GM12878 (cell line): ENCODE measurements around the gene CD58. TPM values are rescaled to one million over a fixed set of nuclear protein-coding genes. Genes with fewer than 3 reads are reported as not detected.

Source experiments
- ATAC-seq: fragments of 200-7000 bp; cut with Tn5 transposase; 3 replicates; pipeline ENCODE4 v1.9.1; 2020; ENCODE audit warnings: mild to moderate bottlenecking, moderate library complexity
- BruUV-seq: library from RNA; stranded (reverse); fragments of 400-500 nt; replicated peaks from 2 replicates; lab custom pipeline; 2021; lab: Mats Ljungman, UMichigan
- CTCF ChIA-PET: fragments of 300-600 bp; sonication (Branson Sonifier 250); formaldehyde crosslinking; extraction: SDS; loops from one replicate; lab custom pipeline; 2021; ENCODE audit warnings: inconsistent platforms; lab: Yijun Ruan, JAX
- POLR2A ChIA-PET: fragments of 350-600 bp; formaldehyde crosslinking; extraction: SDS; loops from one replicate; lab custom pipeline; 2021; ENCODE audit warnings: inconsistent platforms; lab: Charles Lee
- RAD21 ChIA-PET: fragments of 300-600 bp; sonication (Branson Sonifier 250); formaldehyde crosslinking; loops from one replicate; lab custom pipeline; 2023; ENCODE audit warnings: antibody characterized with exemption; ENCODE audit not compliant: unreplicated experiment; lab: Charles Lee
- SMC1A ChIA-PET: fragments of 300-600 bp; sonication (Branson Sonifier 250); formaldehyde crosslinking; loops from one replicate; lab custom pipeline; 2023; ENCODE audit not compliant: unreplicated experiment, uncharacterized antibody; lab: Charles Lee
- DNase-seq: peaks from one replicate; pipeline ENCODE4 v3.0.0-alpha.2; 2011; ENCODE audit warnings: low read depth, low spot score
- FAIRE-seq: peaks from 3 replicates; lab custom pipeline; 2011; peaks lifted over from hg19 to GRCh38; lab: Jason Lieb, UNC
- H2AFZ ChIP-seq: 2 replicates; pipeline ENCODE4 v1.6.0; 2011; ENCODE audit warnings: low read depth, low read length, control low read depth; ENCODE audit not compliant: control insufficient read depth
- H3K27ac ChIP-seq: 2 replicates; pipeline ENCODE4 v1.5.1; 2011; ENCODE audit warnings: control low read depth; ENCODE audit not compliant: control insufficient read depth, insufficient read depth
- H3K27me3 ChIP-seq, 2 experiments: replicated peaks in 1 of 2; 2 replicates each; pipeline versions ENCODE4 v1.6.0 to v1.6.1; 2011; ENCODE audit warnings: low read length in 1 of 2; ENCODE audit not compliant: control insufficient read depth in 2 of 2, insufficient read depth in 2 of 2
- H3K36me3 ChIP-seq, 2 experiments: 2 replicates each; pipeline ENCODE4 v1.5.1; 2011; ENCODE audit warnings: low read length in 1 of 2; ENCODE audit not compliant: control insufficient read depth in 2 of 2, insufficient read depth in 2 of 2
- H3K4me1 ChIP-seq: 2 replicates; pipeline ENCODE4 v1.6.1; 2011; ENCODE audit warnings: mild to moderate bottlenecking, low read length, moderate library complexity, mixed read lengths; ENCODE audit not compliant: control insufficient read depth, insufficient read depth
- H3K4me2 ChIP-seq: 2 replicates; pipeline ENCODE4 v1.6.0; 2011; ENCODE audit warnings: control low read depth; ENCODE audit not compliant: control insufficient read depth, insufficient read depth
- H3K4me3 ChIP-seq: fragments of 200-600 bp; sonication (generic); 2 replicates; pipeline ENCODE4 v1.5.1; 2016
- H3K79me2 ChIP-seq: 2 replicates; pipeline ENCODE4 v1.6.0; 2011; ENCODE audit warnings: low read length; ENCODE audit not compliant: control insufficient read depth, insufficient read depth
- H3K9ac ChIP-seq: 2 replicates; pipeline ENCODE4 v1.8.0; 2011; ENCODE audit warnings: low read length, control low read depth, mixed read lengths; ENCODE audit not compliant: control insufficient read depth, insufficient read depth
- H3K9me3 ChIP-seq: replicated peaks from 3 replicates; pipeline ENCODE4 v1.5.1; 2011; ENCODE audit warnings: mild to moderate bottlenecking, low read length; ENCODE audit not compliant: control insufficient read depth, insufficient read depth
- H4K20me1 ChIP-seq: 2 replicates; pipeline ENCODE4 v1.6.0; 2011; ENCODE audit not compliant: control insufficient read depth, insufficient read depth
- ATF7 ChIP-seq: fragments of 450-650 bp; IDR thresholded peaks from 2 replicates; pipeline ENCODE4 v1.6.1; 2016; ENCODE audit warnings: low read depth, mild to moderate bottlenecking
- DPF2 ChIP-seq: fragments of 450-650 bp; IDR thresholded peaks from 2 replicates; pipeline ENCODE4 v1.6.1; 2017; ENCODE audit warnings: mild to moderate bottlenecking
- EED ChIP-seq: sonication (generic); IDR thresholded peaks from 2 replicates; pipeline ENCODE4 v1.6.1; 2016; ENCODE audit warnings: antibody characterized with exemption, low read depth
- IKZF1 ChIP-seq: fragments of 450-650 bp; conservative IDR thresholded peaks from 2 replicates; pipeline ENCODE4 v1.6.1; 2017; ENCODE audit warnings: antibody characterized with exemption, mild to moderate bottlenecking
- IKZF2 ChIP-seq, 2 experiments: fragments of 450-650 bp; IDR thresholded peaks; 2 replicates each; pipeline ENCODE4 v1.6.1; 2017; ENCODE audit warnings: mild to moderate bottlenecking in 2 of 2, moderate library complexity in 2 of 2
- IRF4 ChIP-seq: IDR thresholded peaks from 2 replicates; pipeline ENCODE4 v1.6.1; 2011; ENCODE audit warnings: low read depth, low read length
- JUNB ChIP-seq: IDR thresholded peaks from 2 replicates; pipeline ENCODE4 v1.6.1; 2016; ENCODE audit warnings: antibody characterized with exemption, mild to moderate bottlenecking
- KDM1A ChIP-seq: fragments of 200-600 bp; sonication (generic); IDR thresholded peaks from 2 replicates; pipeline ENCODE4 v1.6.1; 2016; ENCODE audit warnings: borderline replicate concordance
- NFYA ChIP-seq: IDR thresholded peaks from 2 replicates; pipeline ENCODE4 v1.6.1; 2011; ENCODE audit warnings: low read depth, mild to moderate bottlenecking, low read length, improper control_type of control experiment, borderline replicate concordance
- NFYB ChIP-seq: IDR thresholded peaks from 2 replicates; pipeline ENCODE4 v1.6.1; 2011; ENCODE audit warnings: low read depth, mild to moderate bottlenecking, low read length, improper control_type of control experiment, moderate library complexity; ENCODE audit not compliant: insufficient read depth
- NR2F1 ChIP-seq: fragments of 450-650 bp; conservative IDR thresholded peaks from 2 replicates; pipeline ENCODE4 v1.6.1; 2017; ENCODE audit warnings: mild to moderate bottlenecking
- PKNOX1 ChIP-seq: fragments of 450-650 bp; IDR thresholded peaks from 2 replicates; pipeline ENCODE4 v1.6.1; 2016; ENCODE audit warnings: mild to moderate bottlenecking
- PML ChIP-seq: IDR thresholded peaks from 2 replicates; pipeline ENCODE4 v1.6.1; 2012; ENCODE audit warnings: low read length, inconsistent platforms
- POLR2AphosphoS5 ChIP-seq: IDR thresholded peaks from 2 replicates; pipeline ENCODE4 v1.6.1; 2011; ENCODE audit warnings: mild to moderate bottlenecking, low read length, inconsistent platforms
- RAD21 ChIP-seq: IDR thresholded peaks from 2 replicates; pipeline ENCODE4 v1.6.1; 2011; ENCODE audit warnings: mild to moderate bottlenecking, low read depth, low read length, moderate library complexity; ENCODE audit not compliant: insufficient read depth
- RELB ChIP-seq: fragments of 450-650 bp; IDR thresholded peaks from 2 replicates; pipeline ENCODE4 v1.6.1; 2017; ENCODE audit warnings: low read depth, mild to moderate bottlenecking, moderate library complexity
- RFX5 ChIP-seq: IDR thresholded peaks from 2 replicates; pipeline ENCODE4 v1.6.1; 2011; ENCODE audit warnings: low read depth, low read length, improper control_type of control experiment
- SRF ChIP-seq, 2 experiments: IDR thresholded peaks; 2 replicates each; pipeline ENCODE4 v1.6.1; 2011; ENCODE audit warnings: low read depth in 2 of 2, low read length in 2 of 2, mild to moderate bottlenecking in 1 of 2, moderate library complexity in 1 of 2
- STAT1 ChIP-seq: fragments of 450-650 bp; conservative IDR thresholded peaks from 2 replicates; pipeline ENCODE4 v1.6.1; 2014; ENCODE audit warnings: antibody characterized with exemption, mild to moderate bottlenecking
- TAF1 ChIP-seq: IDR thresholded peaks from 2 replicates; pipeline ENCODE4 v1.6.1; 2011; ENCODE audit warnings: mild to moderate bottlenecking, low read depth, low read length, borderline replicate concordance
- USF2 ChIP-seq: IDR thresholded peaks from 2 replicates; pipeline ENCODE4 v1.6.1; 2011; ENCODE audit warnings: low read depth, low read length, improper control_type of control experiment, borderline replicate concordance
- ZBED1 ChIP-seq: IDR thresholded peaks from 2 replicates; pipeline ENCODE4 v1.6.1; 2016; ENCODE audit warnings: borderline replicate concordance
- WGBS: methylation state at CpG from one replicate; pipeline ENCODE4 v1.1.6; 2016; ENCODE audit warnings: low lambda C conversion rate; ENCODE audit not compliant: insufficient replicate concordance, insufficient coverage; ENCODE audit errors: missing lambda C conversion rate; 5-methylcytosine and 5-hydroxymethylcytosine counted together
- in situ Hi-C: fragments of 300-500 bp; cut with MboI; formaldehyde crosslinking; loops from 9 replicates; pipeline ENCODE4 v1.14.3; 2018; ENCODE audit warnings: mixed read lengths
- intact Hi-C: fragments of 100-400 bp; cut with micrococcal nuclease; formaldehyde crosslinking; loops from one replicate; pipeline ENCODE4 v1.14.2; 2022; ENCODE audit not compliant: unreplicated experiment
- polyA plus RNA-seq, 11 experiments: library from polyadenylated mRNA; depleted of rRNA in 4 of 11; unstranded in 6 of 11; stranded (reverse) in 5 of 11; fragments of >200 nt; fragmentation: Nextera tagmentation in 4 of 11; fragmentation: Illumina TruSeq in 1 of 11; extraction: Ambion mirVana in 4 of 11; extraction: Trizol in 1 of 11; gene quantifications; 1 replicate in 1 of 11; 2 replicates in 10 of 11; pipeline versions ENCODE4 v1.2.1 to v1.2.3, GENCODE V29; 2011 to 2016; ENCODE audit warnings: inconsistent platforms in 2 of 11, missing spikeins in 2 of 11, low read depth in 1 of 11
- total RNA-seq, 4 experiments: library from RNA; depleted of rRNA in 3 of 4; stranded (reverse); fragments of >200 nt in 3 of 4; fragmentation: Illumina TruSeq in 1 of 4; extraction: Trizol in 1 of 4; gene quantifications; 2 replicates each; pipeline versions ENCODE4 v1.2.1 to v1.2.3, GENCODE V29; 2013 to 2021

CD58 gene
- total and polyA plus RNA-seq, 10 of the 15 experiments (the other 5 are each of a cell fraction or from before 2014, with no cell fraction given), result 70.4 to 252 (median 129) TPM

- ChIA-PET RAD21 (interaction anchor here (0.7 to 4.9 kb wide), 4 partner anchors 9 to 554 kb away, joined by 4 to 43 read pairs (median 22); no protein-coding TSS in a partner anchor), SMC1A (interaction anchor here (1.0 to 7.8 kb wide), 6 partner anchors 9 to 63 kb away, joined by 3 to 67 read pairs (median 6); no protein-coding TSS in a partner anchor), POLR2A (interaction anchor here (0.6 to 3.2 kb wide), 5 partner anchors 9 to 131 kb away, joined by 3 to 18 read pairs (median 3); no protein-coding TSS in a partner anchor), CTCF (interaction anchor here (0.6 to 2.3 kb wide), 5 partner anchors 8 to 358 kb away, joined by 3 to 12 read pairs (median 4); no protein-coding TSS in a partner anchor)
- DNase-seq (no peak), FAIRE-seq (no peak), ATAC-seq (peak; percentile 34)
- no peak overlapping the region for H3K4me3 ChIP-seq
- BruUV-seq, result no TSS peak
- H3K4me1 ChIP-seq, result peaks cover 66% of the 10 kb centered on the region
- H3K4me2 ChIP-seq, result no peak overlapping the region
- intact Hi-C loops, result no loop called here
- in situ Hi-C loops, result no loop called here
- no peaks in the 10 kb centered on the region; a peak in 1 of 4 replicates for H3K36me3 ChIP-seq
- no peaks in the 10 kb centered on the region for H3K27me3 ChIP-seq
- WGBS, result 77% methylated on average over 7 of the region's 7 CpGs
- H3K27ac ChIP-seq, result no peak overlapping the region
- H3K9ac ChIP-seq, result no peak overlapping the region
- H3K79me2 ChIP-seq, result no peaks in the 10 kb centered on the region; the same call in 1 of the 2 replicates
- H2AFZ ChIP-seq, result no peak overlapping the region
- no peaks in the 10 kb centered on the region for H4K20me1 ChIP-seq
- H3K9me3 ChIP-seq, result no peaks in the 10 kb centered on the region; the same call in 2 of the 3 replicates
- no peak for TF ChIP-seq RFX5
- 0 out of 2 replicates have a peak, but pooled peaks have one; percentile 22 for TF ChIP-seq IKZF1
- no peak for TF ChIP-seq NFYA
- no peak for TF ChIP-seq USF2
- TF ChIP-seq RAD21, result no peak
- TF ChIP-seq STAT1, result no peak
- TF ChIP-seq IKZF2 (IDR thresholded peaks at IDR 0.05), result peak in 1 of 2 experiments; percentile 33; a peak in 2 of 4 replicates
- no peak for TF ChIP-seq PML
- TF ChIP-seq ZBED1, result no peak
- TF ChIP-seq ATF7, result no peak
- TF ChIP-seq IRF4, result peak; percentile 74; the same call in 1 of the 2 replicates
- TF ChIP-seq EED, result peak; percentile 46
- TF ChIP-seq NR2F1, result 0 out of 2 replicates have a peak, but pooled peaks have one; percentile 38
- no peak for TF ChIP-seq NFYB
- no peak for TF ChIP-seq POLR2AphosphoS5
- no peak for TF ChIP-seq SRF (IDR thresholded peaks at IDR 0.05; ENCODE audit: low read depth in 2 of 2, low read length in 2 of 2)
- peak; percentile 56; the same call in 1 of the 2 replicates for TF ChIP-seq PKNOX1
- no peak for TF ChIP-seq RELB
- peak; percentile 51; the same call in 1 of the 2 replicates for TF ChIP-seq DPF2
- TF ChIP-seq JUNB, result peak; percentile 77
- no peak for TF ChIP-seq KDM1A
- TF ChIP-seq TAF1, result no peak
Measured at GRCh38 chr1:116506132-116507004, 64.5 kb downstream of the CD58 start.
